ENCODE results near the gene SURF4. TPM values are rescaled to one million over a fixed set of nuclear protein-coding genes. Genes with fewer than 3 reads are reported as not detected.
A peak's percentile ranks its signal among the peaks of the same experiment; 100 is the strongest.
"Not testable (repeated sequence)": the region's sequence is repeated elsewhere in the genome, so short reads cannot be mapped to it uniquely, and the experiment has no call there.

The SURF4 gene
- total RNA-seq, 2 donors from 2014 or later = 185 to 204 TPM

DNA sequence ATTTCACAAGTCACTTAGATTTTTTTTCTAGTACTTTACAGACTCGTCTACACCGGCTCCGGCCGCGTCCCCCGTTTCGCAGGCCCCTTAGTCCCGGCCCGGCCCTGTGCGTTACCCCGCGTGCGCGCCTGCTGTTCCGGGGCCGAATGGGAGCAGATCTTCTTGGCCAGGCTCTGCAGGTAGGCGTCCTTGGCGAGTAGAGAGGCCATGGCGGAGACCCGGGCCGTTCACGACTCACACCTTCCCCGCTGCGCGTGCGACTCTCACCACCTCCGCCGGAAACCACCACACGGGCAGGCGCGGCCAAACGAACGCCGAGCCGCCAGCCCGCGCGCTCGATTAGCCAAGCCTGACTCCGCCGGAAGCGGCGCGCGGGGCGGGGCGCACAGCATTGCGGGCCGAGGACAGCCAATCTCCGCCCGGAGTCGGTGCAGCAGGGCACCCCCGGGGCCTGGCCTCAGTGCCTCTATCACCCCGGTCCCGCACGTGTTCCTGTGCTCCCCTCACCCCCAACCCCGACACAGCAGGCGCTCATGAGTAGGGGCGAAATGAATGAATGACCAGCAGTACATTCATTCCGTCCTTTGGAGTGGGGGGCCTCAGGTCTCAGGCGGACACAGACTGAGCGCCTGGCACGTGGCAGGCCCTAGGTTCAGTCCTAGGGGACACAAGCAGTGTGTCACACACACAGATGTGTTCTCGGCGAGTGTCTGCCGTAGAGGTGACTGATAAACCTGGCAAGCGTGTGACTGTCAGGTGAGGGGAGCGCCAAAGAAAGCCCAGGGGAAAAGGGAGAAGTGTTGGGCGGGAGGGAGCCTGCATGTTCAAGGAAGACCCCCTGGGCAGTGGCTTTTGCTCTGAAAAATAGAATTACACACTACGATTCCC lies 39.7 kb downstream of the SURF4 start, which contains the start of gene SURF6:
Gene SURF6 (minus strand): TSS at position 265 of the 888 bp plus-strand sequence. CDS start 56 bp downstream, at position 209.
- Histone ChIP-seq H3K27me3 (replicated peaks; ENCODE audit: insufficient read depth) (no peaks in the 10 kb centered on the region), H3K36me3 (peaks cover 17 to 20% of the 10 kb centered on the region in 2 donors), H3K4me3 (peak within 1 kb of the TSS; percentile 54 to 82), H3K4me1 (replicated peaks) (peaks cover 5% of the 10 kb centered on the region), H3K9me3 (no peaks in the 10 kb centered on the region), H3K27ac (peak within 1 kb of the TSS; percentile 39 to 62)
- intact Hi-C loops (cut with DNase I) = no loop called here
- 5% methylated on average over 61 of the region's 70 CpGs for WGBS
- TF ChIP-seq, protein P1, sequence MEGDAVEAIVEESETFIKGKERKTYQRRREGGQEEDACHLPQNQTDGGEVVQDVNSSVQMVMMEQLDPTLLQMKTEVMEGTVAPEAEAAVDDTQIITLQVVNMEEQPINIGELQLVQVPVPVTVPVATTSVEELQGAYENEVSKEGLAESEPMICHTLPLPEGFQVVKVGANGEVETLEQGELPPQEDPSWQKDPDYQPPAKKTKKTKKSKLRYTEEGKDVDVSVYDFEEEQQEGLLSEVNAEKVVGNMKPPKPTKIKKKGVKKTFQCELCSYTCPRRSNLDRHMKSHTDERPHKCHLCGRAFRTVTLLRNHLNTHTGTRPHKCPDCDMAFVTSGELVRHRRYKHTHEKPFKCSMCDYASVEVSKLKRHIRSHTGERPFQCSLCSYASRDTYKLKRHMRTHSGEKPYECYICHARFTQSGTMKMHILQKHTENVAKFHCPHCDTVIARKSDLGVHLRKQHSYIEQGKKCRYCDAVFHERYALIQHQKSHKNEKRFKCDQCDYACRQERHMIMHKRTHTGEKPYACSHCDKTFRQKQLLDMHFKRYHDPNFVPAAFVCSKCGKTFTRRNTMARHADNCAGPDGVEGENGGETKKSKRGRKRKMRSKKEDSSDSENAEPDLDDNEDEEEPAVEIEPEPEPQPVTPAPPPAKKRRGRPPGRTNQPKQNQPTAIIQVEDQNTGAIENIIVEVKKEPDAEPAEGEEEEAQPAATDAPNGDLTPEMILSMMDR (IDR thresholded peaks at IDR 0.05) = peak in 2 of 4 experiments; percentile 31 to 40
- TF ChIP-seq POLR2A (IDR thresholded peaks at IDR 0.05) (peak; percentile 43), POLR2AphosphoS5 (IDR thresholded peaks at IDR 0.05) (peak; percentile 98)
- peak; percentile 88 for DNase-seq (ENCODE audit: low spot score)

DNA sequence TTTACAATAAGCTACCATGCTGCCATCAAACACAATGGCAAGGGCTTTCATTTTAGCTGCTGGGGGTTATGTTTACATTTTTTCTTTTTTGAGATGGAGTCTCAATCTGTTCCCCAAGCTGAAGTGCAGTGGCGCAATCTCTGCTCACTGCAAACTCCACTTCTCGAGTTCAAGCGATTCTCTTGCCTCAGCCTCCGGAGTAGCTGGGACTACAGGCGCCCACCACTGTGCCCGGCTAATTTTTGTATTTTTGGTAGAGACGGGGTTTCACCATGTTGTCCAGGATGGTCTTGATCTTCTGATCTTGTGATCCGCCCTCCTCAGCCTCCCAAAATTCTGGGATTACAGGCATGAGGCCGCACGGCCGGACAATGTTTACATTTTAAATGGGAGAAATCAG lies 41.0 kb downstream of the SURF4 start:
- not testable (repeated sequence) for H3K27me3 ChIP-seq (replicated peaks; ENCODE audit: insufficient read depth)

DNA sequence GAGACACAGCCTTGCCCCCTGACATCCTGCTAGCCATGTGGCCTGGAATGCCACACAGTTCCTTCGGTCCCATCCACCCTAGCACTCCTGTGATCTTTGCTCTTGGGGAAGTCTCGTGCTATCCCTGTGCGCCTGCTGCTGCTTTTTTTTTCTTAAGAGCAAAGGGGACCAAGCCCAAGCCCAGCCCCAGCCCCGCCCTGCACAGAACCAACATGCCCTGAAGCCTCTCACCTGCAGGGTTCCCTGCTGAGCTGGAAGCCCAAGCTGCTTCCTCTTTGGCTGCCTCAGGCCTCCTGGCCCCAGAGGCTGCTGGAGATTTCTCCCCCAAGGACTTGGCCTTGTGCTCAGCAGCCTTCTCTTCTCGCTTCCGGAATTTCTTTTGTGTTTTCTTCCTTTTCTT lies 41.7 kb downstream of the SURF4 start:
- peaks cover 19 to 20% of the 10 kb centered on the region in 2 donors for H3K36me3 ChIP-seq
- no peaks in the 10 kb centered on the region for H3K27me3 ChIP-seq (replicated peaks; ENCODE audit: insufficient read depth)
- no peaks in the 10 kb centered on the region for H3K9me3 ChIP-seq
- intact Hi-C loops (cut with DNase I) = no loop called here
- no peak overlapping the region for H3K4me3 ChIP-seq
- 92% methylated on average over 6 of the region's 6 CpGs for WGBS
- TF ChIP-seq POLR2A (IDR thresholded peaks at IDR 0.05) = no peak
- no peak for TF ChIP-seq POLR2AphosphoS5 (IDR thresholded peaks at IDR 0.05)
- TF ChIP-seq, protein P1 (IDR thresholded peaks at IDR 0.05) = no peak
- peaks cover 5% of the 10 kb centered on the region for H3K4me1 ChIP-seq (replicated peaks)
- DNase-seq (ENCODE audit: low spot score) = no peak
- H3K27ac ChIP-seq = no peak overlapping the region

More for the DNA sequence above, 41.0 kb downstream of the SURF4 start:
- H3K4me1 ChIP-seq (replicated peaks); DNase-seq (ENCODE audit: low spot score); intact Hi-C loops (cut with DNase I); H3K27ac ChIP-seq; H3K9me3 ChIP-seq: not testable (repeated sequence)
- Histone ChIP-seq H3K4me3 (peak overlapping the region; percentile 54 to 82), H3K36me3 (peaks cover 19 to 20% of the 10 kb centered on the region in 2 donors)
- WGBS = 77% methylated on average over 11 of the region's 11 CpGs

DNA sequence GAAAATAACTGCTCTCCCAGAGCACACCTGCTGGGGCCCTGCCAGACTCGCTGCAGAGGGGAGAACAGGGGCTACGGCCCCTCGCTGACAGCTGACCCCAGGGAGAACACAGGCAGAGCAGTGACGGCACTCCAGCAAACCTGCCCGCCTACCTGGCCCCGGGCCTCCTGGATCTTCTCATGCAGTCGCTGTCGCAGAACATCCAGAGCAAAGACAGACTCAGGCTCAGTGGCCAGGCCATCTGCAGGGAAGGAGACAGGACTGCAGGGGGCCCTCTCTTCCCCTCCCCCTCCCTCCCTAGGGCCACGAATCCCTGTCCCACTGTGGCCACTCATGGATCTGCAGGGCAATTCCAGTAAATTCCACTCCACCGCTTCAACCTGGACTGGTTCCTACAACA lies 42.3 kb downstream of the SURF4 start:
- no peak overlapping the region for H3K27ac ChIP-seq
- H3K36me3 ChIP-seq = peaks cover 19 to 20% of the 10 kb centered on the region in 2 donors
- H3K4me3 ChIP-seq = no peak overlapping the region
- H3K9me3 ChIP-seq = no peaks in the 10 kb centered on the region
- H3K27me3 ChIP-seq (replicated peaks; ENCODE audit: insufficient read depth) = no peaks in the 10 kb centered on the region
- 93% methylated on average over 10 of the region's 10 CpGs for WGBS
- H3K4me1 ChIP-seq (replicated peaks) = peaks cover 5% of the 10 kb centered on the region
- no peak for DNase-seq (ENCODE audit: low spot score)
- intact Hi-C loops (cut with DNase I) = no loop called here
- TF ChIP-seq POLR2A (IDR thresholded peaks at IDR 0.05) (no peak), POLR2AphosphoS5 (IDR thresholded peaks at IDR 0.05) (no peak)
- TF ChIP-seq, protein P1 (IDR thresholded peaks at IDR 0.05) = no peak

DNA sequence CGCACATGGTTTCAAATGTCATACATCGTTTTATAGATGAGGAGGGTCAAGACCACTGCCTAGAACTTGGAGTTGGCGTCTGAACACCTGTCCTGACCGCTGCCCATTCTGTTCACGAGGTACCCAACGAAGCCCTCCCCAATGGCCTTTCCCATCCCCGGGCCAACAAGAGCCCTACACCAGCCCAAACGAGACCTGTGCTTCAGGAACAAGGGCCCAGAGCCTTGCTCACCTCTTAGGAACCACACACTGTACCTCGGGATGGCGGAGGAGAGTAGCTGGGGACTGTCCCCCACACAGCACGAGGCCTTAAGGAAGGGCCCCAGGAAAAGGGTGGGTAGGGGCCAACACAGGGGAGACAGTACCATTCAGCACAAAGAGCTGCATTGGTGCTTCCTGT lies 42.8 kb downstream of the SURF4 start:
- intact Hi-C loops (cut with DNase I) = no loop called here
- no peak for DNase-seq (ENCODE audit: low spot score)
- 88% methylated on average over 11 of the region's 11 CpGs for WGBS

More for the DNA sequence above, 42.8 kb downstream of the SURF4 start:
- Histone ChIP-seq H3K9me3 (no peaks in the 10 kb centered on the region), H3K27ac (no peak overlapping the region), H3K36me3 (peaks cover 19 to 20% of the 10 kb centered on the region in 2 donors), H3K4me1 (replicated peaks) (peaks cover 5% of the 10 kb centered on the region), H3K4me3 (no peak overlapping the region), H3K27me3 (replicated peaks; ENCODE audit: insufficient read depth) (no peaks in the 10 kb centered on the region)
- TF ChIP-seq, protein P1 (IDR thresholded peaks at IDR 0.05) = no peak
- TF ChIP-seq POLR2A (IDR thresholded peaks at IDR 0.05) (no peak), POLR2AphosphoS5 (IDR thresholded peaks at IDR 0.05) (no peak)

Data from prostate gland (tissue), 2 donors.